GM21529 (cell line): ENCODE results near the gene IQCC.

Source experiments
- ATAC-seq: cut with Tn5 transposase; IDR thresholded peaks from one replicate; pipeline ENCODE4 v1.9.1; 2021; ENCODE audit not compliant: unreplicated experiment

IQCC gene

GRCh38 chr1:32195531-32195930 is 9.9 kb upstream of the IQCC start:
- no peak for ATAC-seq

DNA sequence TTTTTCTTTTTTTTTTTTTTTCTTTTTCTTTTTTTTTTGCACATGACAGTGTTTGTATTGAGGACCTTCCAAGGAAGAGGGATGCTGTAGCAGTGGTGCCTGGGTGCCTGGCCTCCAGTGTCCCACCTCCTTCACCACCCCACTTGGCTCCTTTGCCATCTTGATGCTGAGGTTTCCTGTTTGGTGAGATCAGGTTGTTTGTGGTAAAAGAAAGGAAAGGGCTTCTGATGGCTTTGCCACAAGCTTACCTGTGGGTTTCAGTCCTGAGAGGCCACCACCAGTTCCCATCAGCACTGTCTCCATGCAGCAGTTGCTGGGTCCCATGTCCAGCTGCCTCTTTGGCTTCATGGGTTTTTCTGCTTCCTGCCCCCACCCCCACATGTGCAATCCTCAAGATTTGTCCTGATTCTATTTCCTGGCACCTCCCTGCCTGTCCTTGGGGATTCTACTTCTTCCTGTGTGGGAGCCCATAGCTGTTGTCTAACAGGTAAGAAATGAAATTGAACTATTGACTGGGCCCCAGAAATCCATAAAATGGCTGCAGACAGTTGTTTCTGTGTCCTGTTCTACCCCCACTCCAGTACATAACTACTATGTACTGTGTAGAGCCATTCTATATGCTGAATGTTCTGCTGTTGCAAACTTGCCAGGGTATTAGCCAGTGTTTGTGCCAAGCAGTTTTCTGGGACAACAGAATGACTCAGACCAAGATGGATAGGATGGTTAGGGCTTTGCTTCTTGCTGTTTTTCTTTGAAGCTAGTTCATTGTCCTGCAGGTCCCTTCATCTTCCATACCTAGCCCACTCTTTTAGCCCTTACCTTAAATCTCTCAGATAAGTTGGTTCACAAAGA is 9.3 kb upstream of the IQCC start:
- no peak for ATAC-seq

- no peak for ATAC-seq
Observed at GRCh38 chr1:32197074-32197473, 8.4 kb upstream of the IQCC start.

- no peak for ATAC-seq
Observed at GRCh38 chr1:32197837-32198236, 7.6 kb upstream of the IQCC start.

GRCh38 chr1:32198237-32199042 is 7.0 kb upstream of the IQCC start:
- ATAC-seq = no peak

GRCh38 chr1:32199043-32199716 is 6.3 kb upstream of the IQCC start:
- ATAC-seq = no peak

GRCh38 chr1:32199717-32200072 is 5.8 kb upstream of the IQCC start:
- no peak for ATAC-seq

- peak; percentile 42 for ATAC-seq
Observed at GRCh38 chr1:32200226-32201010, 5.1 kb upstream of the IQCC start, which contains the start of gene CCDC28B. Gene CCDC28B, plus strand, starts transcription at chr1:32200595. Its CDS starts 1,341 bp downstream, at chr1:32201936.

DNA sequence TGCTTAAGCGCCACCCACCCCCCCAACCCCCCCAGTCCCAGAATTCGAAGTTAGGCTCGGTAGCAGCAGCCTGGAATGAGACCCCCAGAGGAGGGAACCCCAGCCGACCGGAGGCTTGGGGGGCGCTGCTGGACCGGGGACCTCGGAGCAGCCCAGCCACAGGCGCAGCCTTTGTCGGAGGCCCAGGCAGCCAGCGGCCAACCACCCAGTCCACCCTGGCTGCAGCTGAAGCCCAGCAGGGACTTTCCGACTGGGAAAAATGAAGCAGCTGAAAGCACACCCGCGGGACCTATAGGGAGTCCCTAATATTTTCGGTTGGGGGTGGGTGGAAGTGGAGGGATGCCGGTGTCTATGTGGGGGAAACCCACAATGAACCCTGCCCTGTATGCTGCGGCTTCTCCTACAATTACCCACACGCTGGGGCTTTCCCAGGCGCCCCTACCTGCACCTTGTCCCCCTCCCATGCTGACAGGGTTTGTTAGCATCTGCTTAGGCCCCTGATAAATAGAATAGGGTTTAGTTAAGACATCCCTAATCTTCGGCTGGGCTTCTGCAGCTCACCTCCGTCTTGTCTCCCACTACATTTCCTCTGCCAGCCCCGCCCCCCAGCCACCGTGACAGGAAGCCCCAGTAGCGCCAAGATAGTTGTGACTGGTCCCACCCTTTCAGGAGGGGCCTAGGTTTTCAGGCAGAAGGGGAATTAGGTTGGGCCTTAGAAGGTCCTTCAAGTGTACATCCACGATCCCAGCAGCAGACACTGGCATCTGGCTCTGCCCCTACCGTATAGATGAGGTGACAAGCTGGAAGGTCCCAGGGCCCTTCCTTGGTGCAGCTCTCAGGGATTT is 4.2 kb upstream of the IQCC start:
- peak; percentile 38 for ATAC-seq

DNA sequence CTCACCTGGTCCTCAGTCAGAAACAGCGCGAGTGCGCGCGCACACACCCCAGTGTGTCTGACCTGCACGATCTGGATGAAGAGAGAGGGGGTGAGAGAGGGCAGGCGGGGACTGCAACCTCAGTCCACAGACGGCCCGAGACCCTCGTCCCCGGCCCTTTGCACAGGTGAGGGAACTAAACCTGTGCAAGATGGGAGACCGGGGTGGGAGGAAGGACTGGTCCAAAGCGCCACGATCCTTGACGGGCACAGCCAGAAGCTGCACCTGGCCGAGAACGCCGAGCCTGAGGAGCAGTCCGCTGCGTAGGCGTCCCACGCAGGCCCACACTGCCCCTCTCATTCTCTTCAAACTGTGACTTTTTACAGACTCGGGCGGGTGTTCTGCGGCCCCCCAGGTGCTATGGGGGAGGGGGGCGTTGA is 519 bp upstream of the IQCC start:
- no peak for ATAC-seq

DNA sequence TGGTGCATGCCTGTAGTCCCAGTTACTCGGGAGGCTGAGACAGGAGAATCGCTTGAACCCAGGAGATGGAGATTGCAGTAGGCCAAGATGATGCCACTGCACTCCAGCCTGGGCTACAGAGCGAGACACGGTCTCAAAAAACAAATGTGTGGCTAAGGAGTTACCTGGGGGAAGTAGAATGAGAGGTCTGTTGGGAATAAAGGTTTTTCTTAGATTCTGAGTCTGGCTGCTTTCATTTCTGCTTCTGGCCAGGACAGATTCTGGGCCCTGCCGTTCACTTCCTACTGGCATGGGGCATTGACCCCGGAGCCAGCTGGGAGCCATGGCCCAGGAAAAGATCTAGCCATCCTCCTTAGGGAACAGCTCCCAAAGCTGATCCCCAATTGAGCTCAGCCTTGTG is 3.0 kb downstream of the IQCC start:
- no peak for ATAC-seq

DNA sequence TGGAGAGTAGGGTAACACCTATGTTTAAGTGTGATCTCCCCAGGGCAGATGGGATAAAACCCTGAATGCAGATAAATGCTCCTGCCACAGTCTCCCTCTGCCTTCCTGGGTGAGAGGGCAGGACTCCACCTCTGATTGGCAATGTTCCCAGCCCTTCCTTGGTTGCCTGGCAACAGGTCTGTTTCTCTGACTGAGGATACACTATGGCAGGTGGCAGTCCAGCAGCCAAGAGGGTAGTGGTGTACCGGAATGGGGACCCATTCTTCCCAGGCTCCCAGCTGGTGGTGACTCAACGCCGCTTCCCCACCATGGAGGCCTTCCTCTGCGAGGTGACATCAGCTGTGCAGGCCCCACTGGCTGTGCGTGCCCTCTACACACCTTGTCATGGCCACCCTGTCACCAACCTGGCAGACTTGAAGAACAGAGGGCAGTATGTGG is 3.4 kb downstream of the IQCC start, which contains the start of gene DCDC2B:
Gene DCDC2B, plus strand, starts transcription at position 199 of the 438 bp plus-strand sequence. Its CDS starts 5 bp downstream, at position 204.
- ATAC-seq = no peak

- no peak for ATAC-seq
Observed at GRCh38 chr1:32215629-32216480, 10.4 kb downstream of the IQCC start.

DNA sequence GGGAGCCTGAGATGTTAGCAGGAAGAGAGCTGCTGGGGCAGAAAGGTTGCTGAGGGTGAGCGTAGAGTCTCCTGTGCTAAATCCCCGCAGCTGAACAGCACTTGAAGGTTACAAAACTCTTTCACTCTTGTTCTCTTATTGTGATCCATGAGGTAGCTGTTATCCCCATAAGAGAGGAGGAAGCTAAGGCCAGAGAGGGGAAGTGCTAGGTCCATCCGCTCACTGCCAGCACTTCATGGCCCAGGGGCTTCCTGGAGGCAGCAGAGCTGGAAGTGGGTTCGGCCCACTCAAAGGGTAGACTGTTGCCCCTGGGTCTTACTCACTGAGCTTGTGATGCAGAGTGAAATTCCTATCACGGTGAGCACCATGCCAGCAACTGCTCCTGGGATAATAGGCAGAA is 11.1 kb downstream of the IQCC start:
- ATAC-seq = no peak

GRCh38 chr1:32219022-32219421 is 13.6 kb downstream of the IQCC start:
- ATAC-seq = no peak

GRCh38 chr1:32220746-32221580 is 15.5 kb downstream of the IQCC start:
- no peak for ATAC-seq

- ATAC-seq = peak; percentile 5
Observed at GRCh38 chr1:32221581-32221979, 16.1 kb downstream of the IQCC start.
